Ammon's horn (tissue), 1 donor: ENCODE results near the gene NCBP3.
"Not testable (repeated sequence)": the region's sequence is repeated elsewhere in the genome, so short reads cannot be mapped to it uniquely, and the experiment has no call there.

Experiments
- DNase-seq: peaks from one replicate; pipeline ENCODE4 v3.0.0-alpha.2; 2016; ENCODE audit warnings: low spot score

Gene NCBP3

GRCh38 chr17:3846437-3847164 lies 555 bp upstream of the NCBP3 start:
- DNase-seq, result no peak

DNA sequence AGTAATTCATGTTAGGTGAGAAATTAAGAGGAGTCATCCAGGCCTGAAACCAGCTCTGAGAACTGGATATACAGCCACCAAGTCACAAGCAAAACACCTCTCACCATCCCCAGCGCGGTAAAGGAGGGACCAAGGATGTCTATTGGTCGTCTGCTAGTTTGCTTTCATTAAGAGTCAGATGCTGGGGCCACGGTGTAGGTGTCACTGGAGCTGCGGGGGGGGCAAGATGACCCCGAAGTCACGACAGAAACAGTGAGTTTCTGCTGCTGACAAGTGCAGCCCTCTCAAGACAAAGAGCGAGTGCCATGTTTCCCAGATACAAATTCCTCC lies 790 bp downstream of the NCBP3 start:
- no peak for DNase-seq

DNA sequence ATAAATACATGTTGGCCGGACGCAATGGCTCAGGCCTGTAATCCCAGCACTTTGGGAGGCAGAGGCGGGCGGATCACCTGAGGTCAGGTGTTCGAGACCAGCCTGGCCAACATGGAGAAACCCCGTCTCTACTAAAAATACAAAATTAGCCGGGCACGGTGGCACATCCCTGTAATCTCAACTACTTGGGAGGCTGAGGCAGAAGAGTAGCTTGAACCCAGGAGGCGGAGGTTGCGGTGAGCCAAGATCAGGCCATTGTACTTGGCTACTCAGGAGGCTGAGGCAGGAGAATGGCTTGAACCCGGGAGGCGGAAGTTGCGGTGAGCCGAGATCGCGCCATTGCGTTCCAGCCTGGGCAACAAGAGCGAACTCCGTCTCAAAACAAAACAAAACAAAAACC lies 1.5 kb downstream of the NCBP3 start:
- not testable (repeated sequence) for DNase-seq

GRCh38 chr17:3843935-3844516 lies 2.0 kb downstream of the NCBP3 start:
- DNase-seq, result peak; percentile 10

- DNase-seq, result no peak
Measured at GRCh38 chr17:3838206-3838605, 7.8 kb downstream of the NCBP3 start.

- DNase-seq, result no peak
Measured at GRCh38 chr17:3836551-3836950, 9.5 kb downstream of the NCBP3 start.

DNA sequence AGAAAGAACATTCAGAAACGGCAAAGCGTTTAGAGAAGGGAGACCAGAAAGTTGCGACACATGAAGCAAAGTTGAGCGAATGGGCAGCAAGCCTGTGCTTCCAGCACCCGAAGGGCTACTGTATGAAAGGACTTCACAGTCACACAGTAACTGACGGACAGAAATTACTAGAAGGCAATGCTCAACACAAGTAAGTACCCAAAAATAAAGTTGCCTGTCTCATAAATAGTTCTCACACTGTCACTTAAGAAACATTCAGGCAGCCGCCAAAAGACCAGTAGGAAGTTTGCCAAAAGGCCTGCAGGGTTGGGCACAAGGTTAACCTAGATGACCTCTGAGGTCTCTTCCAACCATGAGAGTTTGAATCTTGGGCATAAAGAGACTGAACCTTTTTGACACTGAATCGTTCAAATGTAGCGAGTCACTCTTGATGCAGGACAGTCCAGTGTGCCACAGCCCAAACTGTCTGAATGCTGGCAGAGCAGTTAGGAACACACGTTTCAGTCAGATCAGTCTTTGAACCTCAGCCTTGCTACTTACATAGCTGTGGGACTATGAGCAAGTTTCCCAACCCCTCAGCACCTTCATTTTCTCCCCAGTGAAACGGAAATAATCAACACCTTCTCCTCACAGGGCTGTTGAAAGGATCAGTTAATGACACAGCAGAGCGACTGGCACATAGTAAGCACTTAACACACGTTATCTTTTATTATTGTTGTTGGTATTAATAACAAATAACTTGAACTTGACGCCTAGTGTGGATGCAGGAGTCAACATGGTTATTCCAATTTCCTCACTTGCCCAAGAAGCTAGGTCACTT lies 10.4 kb downstream of the NCBP3 start:
- DNase-seq, result no peak

- DNase-seq, result no peak
Measured at GRCh38 chr17:3834811-3835210, 11.2 kb downstream of the NCBP3 start.

GRCh38 chr17:3828852-3829232 lies 17.2 kb downstream of the NCBP3 start:
- DNase-seq, result no peak

- DNase-seq, result no peak
Measured at GRCh38 chr17:3828151-3828851, 17.7 kb downstream of the NCBP3 start.

- DNase-seq, result peak; percentile 84
Measured at GRCh38 chr17:3827124-3827773, 18.8 kb downstream of the NCBP3 start.

DNA sequence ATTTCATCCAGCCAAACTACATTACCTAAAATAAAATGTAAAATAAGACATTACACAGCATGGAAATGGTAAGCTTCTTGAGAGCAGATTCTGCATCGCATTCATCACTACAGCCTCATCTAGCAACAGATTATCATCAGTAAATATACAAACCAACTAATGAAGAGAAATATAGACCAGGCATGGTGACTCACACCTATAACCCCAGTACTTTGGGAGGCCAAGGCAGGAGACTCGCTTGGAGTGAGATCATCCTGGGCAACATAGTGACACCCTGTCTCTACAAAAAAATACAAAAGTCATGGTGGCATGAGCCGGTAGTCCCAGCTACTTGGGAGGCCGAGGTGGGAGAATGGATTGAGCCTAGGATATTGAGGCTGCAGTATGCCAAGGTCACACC lies 19.9 kb downstream of the NCBP3 start:
- no peak for DNase-seq

- DNase-seq, result no peak
Measured at GRCh38 chr17:3821101-3821500, 24.9 kb downstream of the NCBP3 start.

DNA sequence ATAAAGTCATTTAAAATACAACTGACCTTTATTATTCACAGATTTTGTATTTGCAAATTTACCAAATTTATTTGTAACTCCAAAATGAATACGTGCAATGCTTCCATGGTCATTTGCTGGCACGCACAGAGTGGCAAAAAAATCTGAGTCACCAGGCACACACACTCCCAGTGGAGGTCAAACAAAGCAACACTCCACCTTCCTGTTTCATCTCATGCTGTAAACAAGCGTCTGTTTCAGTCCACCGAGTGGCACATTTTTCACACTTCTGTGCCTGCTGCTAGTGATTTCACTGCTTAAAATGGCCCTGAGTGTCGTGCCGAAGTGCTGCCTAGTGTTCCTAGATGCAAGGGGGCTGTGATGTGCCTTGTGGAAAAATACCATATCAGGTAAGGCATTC lies 27.3 kb downstream of the NCBP3 start:
- DNase-seq, result no peak

DNA sequence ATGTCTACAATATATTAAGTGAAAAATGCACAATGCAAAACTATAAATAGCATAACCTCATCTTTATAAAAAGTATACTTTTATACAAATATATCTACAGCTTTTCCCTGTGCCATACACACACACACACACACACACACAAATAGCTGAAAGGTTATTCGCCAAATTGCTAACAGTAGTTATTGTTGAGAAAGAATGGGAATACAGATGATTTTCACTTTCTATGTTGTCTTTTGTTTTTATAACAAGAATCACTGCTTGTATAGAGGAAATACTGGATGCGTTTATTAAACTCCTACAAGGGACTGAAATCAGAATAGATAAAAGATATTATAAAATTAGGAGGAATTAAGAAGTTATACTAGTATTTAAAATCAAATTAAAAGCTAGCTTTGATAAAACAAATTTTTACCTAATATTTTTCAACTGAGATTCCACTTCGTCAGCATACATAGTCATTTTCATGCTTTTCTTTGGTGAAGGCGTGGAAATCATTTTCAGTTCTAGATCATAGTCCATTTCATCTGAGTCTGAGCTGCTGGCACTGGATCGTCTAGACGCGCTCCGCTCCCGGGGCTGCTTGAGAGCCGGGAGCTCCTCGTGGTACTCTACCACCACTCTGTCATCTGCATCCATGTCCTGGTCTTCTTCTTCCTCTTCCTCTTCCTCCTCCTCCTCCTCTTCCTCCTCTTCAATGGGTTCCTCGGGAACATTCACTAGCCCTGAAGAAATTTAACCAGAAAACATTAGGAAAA lies 28.0 kb downstream of the NCBP3 start:
- DNase-seq, result no peak

DNA sequence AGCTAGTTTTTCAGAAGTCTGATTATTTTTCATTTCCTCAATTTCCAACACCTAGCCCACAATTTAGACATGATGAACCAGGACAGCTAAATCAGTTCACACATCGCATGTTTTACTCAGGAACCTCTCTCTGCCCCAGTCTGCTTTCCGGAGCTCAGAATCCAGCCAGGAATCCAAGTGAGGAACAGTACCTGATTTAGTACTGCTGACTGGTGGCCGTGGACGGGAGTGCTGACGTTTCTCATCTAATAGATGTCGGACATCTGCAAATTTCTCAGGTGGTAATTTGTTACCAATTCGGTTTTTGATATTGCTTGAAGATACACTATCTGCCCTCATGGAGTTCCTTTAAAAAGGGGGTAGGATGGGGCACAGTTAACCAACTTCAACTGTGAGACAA lies 30.1 kb downstream of the NCBP3 start:
- DNase-seq, result no peak

GRCh38 chr17:3815122-3815521 lies 30.9 kb downstream of the NCBP3 start:
- no peak for DNase-seq

- no peak for DNase-seq
Measured at GRCh38 chr17:3814361-3814760, 31.7 kb downstream of the NCBP3 start.

DNA sequence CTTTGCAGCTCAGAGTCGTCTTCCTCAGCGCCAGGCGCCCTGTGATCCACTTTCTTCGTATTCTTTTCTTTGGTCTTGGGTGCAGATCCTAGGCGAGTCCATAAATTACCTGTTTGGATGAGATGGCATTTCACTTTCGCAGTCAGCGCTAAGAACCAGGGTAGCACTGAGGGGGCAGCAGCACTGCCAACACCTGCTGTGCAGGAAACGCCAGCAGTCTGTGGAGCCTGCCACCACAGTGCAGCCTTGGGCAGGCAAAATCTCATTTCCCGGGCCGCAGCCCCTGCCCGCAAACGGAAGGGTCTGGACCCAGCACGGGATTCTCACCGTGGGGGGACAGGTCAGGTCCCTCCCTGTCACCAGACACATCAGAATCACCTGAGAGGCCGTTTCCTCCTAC lies 32.9 kb downstream of the NCBP3 start:
- DNase-seq, result no peak

DNA sequence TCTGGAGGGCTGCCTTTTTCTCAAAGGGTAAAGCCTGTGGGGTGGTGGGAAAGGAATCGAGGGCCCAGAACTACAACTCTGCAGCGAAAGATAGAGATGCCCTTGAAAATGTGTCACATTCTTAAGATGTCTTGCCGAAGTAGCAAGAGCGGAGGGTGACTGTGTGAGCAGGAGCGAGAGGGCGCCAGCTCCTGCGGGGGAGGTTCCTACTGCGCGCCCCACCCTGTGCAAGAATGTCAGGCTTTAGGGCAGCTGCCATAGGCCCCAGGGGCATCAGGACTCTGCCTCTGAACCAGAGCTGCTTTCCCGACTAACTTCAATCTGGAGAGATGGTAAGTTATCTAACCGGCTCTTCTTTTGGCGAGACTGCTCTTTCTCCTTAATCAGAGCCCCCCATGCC lies 33.3 kb downstream of the NCBP3 start:
- no peak for DNase-seq

DNA sequence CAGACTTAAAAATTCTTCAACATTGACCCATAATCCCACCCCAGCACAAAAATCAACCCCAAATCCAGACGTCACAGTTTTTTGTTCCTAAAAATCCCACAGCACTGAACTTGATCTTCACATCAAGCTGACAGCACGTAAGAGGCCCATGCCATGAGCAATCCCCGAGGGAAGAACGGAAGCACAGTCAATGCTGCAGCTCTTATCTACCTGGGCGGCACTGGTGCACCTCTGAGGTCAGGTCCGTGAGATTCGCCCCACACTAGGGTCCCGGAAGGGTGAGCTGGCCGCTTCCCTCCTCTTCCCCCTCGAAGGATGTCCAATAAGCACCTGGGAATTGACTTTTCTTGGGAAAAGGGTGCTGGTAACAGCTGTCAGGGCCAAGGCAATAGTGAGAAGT lies 33.8 kb downstream of the NCBP3 start:
- no peak for DNase-seq

- no peak for DNase-seq
Measured at GRCh38 chr17:3810019-3810418, 36.0 kb downstream of the NCBP3 start.
